Neuron (in vitro differentiated cells): Measurements from ENCODE around the gene NRXN3.

Source experiments
- H2AFZ ChIP-seq: one replicate; pipeline ENCODE4 v1.6.1; 2013; ENCODE audit warnings: low read depth, mild to moderate bottlenecking, inconsistent platforms, low read length, moderate library complexity
- H3K27me3 ChIP-seq: one replicate; pipeline ENCODE4 v1.6.1; 2013; ENCODE audit warnings: low read length; ENCODE audit not compliant: insufficient read depth
- H3K36me3 ChIP-seq: one replicate; pipeline ENCODE4 v1.6.1; 2013; ENCODE audit warnings: low read length; ENCODE audit not compliant: insufficient read depth
- H3K4me1 ChIP-seq: one replicate; pipeline ENCODE4 v1.6.1; 2013; ENCODE audit warnings: low read length; ENCODE audit not compliant: insufficient read depth
- H3K4me3 ChIP-seq: 2 replicates; pipeline ENCODE4 v1.5.1; 2013; ENCODE audit warnings: mild to moderate bottlenecking, low read length, moderate library complexity
- H3K9me3 ChIP-seq: one replicate; pipeline ENCODE4 v1.6.1; 2013; ENCODE audit warnings: low read length

NRXN3 gene

DNA sequence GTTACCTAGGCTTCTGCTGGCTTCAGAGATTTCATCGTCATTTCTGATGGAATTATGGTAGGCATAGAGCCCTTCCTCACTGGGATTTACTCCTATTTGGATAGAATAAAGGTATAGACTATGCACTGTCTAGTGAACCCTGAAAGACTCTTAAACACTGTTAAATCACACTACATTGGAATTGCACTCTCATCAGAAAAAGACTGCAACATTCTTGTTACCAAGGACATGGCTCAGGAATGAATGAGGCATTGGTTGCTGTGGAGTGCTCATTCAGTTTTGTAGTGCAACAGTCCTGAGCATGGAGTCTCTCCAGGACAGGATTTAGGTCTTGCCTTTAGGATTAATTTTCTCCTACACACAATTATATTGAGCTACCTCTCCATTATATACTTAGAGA, 483.0 kb downstream of the NRXN3 start:
- H2AFZ ChIP-seq = no peak overlapping the region
- peaks cover 11% of the 10 kb centered on the region for H3K4me1 ChIP-seq
- no peaks in the 10 kb centered on the region for H3K9me3 ChIP-seq
- peaks cover 4% of the 10 kb centered on the region for H3K27me3 ChIP-seq
- no peak overlapping the region for H3K4me3 ChIP-seq
- H3K36me3 ChIP-seq = no peaks in the 10 kb centered on the region

- Histone ChIP-seq H3K4me3 (no peak overlapping the region), H3K36me3 (no peaks in the 10 kb centered on the region), H3K27me3 (peaks cover 6% of the 10 kb centered on the region), H3K4me1 (peaks cover 11% of the 10 kb centered on the region), H2AFZ (no peak overlapping the region), H3K9me3 (no peaks in the 10 kb centered on the region)
Measured at GRCh38 chr14:78657451-78657850, 487.3 kb downstream of the NRXN3 start.

- Histone ChIP-seq H3K27me3 (peaks cover 3% of the 10 kb centered on the region), H3K4me1 (no peaks in the 10 kb centered on the region), H2AFZ (no peak overlapping the region), H3K4me3 (no peak overlapping the region), H3K36me3 (no peaks in the 10 kb centered on the region), H3K9me3 (no peaks in the 10 kb centered on the region)
Measured at GRCh38 chr14:78664841-78665240, 494.7 kb downstream of the NRXN3 start.

DNA sequence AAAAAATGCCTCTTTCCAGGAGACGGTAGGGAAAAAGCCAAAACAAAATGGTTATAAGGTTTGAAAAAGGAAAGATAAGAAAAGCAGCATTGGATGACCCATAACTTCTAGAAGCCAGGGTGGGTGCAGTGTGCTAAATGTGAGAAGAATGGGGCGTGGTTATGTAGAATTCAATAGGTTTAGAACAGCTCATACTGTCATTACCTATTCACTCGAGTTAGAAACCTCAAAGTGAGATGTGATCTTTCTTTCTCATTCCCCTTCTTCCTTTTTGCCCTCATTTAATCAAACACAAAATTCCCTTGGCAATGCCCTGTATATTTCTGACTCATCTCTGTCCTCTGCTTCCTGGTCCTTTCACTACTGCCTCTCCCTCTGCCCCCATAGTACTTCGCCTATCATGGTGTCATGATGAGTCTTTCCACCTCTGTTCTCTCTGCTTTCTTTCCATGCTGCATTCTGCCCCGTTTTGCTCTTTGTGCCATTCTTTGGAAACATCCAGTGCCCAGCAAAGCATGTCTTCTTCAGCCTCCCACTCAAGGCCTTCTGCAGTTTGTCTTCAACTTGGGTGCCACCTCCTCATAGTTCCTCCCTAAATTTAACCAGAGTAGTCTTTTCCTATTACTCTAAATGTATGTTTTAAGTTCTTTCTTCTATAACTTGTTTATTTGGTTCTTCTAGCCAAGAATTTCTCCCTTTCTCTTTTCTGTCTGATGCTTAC, 496.3 kb downstream of the NRXN3 start:
- Histone ChIP-seq H3K4me3 (no peak overlapping the region), H3K27me3 (no peaks in the 10 kb centered on the region), H3K36me3 (no peaks in the 10 kb centered on the region), H2AFZ (no peak overlapping the region), H3K4me1 (no peaks in the 10 kb centered on the region), H3K9me3 (no peaks in the 10 kb centered on the region)

DNA sequence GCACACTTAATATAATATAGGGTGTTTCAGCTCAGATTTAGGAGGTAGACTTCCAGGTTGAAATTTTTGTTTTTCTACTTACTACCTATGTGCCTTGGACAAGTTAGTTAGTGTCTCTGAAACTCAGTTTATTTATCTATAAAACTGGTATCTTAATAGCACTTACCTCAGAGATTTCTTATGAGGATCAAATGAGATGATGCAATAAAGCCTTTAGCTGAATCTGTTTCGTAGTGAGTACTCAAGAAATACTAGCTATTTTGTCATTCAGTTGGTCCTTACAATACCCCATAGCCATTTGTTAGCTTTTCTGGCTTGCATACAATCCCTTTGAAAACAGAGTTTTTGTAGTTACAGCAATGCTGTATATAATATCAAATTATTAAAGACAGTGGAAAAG, 497.0 kb downstream of the NRXN3 start:
- no peak overlapping the region for H3K4me3 ChIP-seq
- H3K4me1 ChIP-seq = no peaks in the 10 kb centered on the region
- H3K9me3 ChIP-seq = no peaks in the 10 kb centered on the region
- no peaks in the 10 kb centered on the region for H3K36me3 ChIP-seq
- H3K27me3 ChIP-seq = no peaks in the 10 kb centered on the region
- no peak overlapping the region for H2AFZ ChIP-seq

DNA sequence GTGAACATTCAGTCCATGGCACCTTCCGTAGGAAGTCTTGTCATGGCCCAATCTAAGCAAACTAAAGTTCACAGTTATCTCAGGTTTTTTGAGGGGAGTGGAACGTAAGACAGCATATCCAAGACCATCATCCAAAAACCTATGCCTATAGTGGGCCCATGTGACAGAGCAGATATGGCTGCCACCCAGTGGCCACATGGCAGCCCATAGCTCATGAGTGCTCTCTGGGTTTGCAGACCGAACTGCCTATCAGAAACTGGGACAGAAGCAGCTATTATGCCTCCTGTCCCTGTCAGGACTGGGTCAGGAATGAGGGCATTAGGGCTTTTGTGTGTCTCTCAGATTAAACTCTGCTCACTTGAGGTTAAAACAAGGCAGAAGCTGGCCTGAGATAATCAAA, 503.7 kb downstream of the NRXN3 start:
- no peaks in the 10 kb centered on the region for H3K27me3 ChIP-seq
- no peaks in the 10 kb centered on the region for H3K36me3 ChIP-seq
- no peaks in the 10 kb centered on the region for H3K9me3 ChIP-seq
- H3K4me3 ChIP-seq = no peak overlapping the region
- no peaks in the 10 kb centered on the region for H3K4me1 ChIP-seq
- no peak overlapping the region for H2AFZ ChIP-seq

GRCh38 chr14:78674820-78675219, 504.6 kb downstream of the NRXN3 start:
- Histone ChIP-seq H3K27me3 (no peaks in the 10 kb centered on the region), H2AFZ (no peak overlapping the region), H3K36me3 (no peaks in the 10 kb centered on the region), H3K9me3 (no peaks in the 10 kb centered on the region), H3K4me1 (no peaks in the 10 kb centered on the region), H3K4me3 (no peak overlapping the region)

DNA sequence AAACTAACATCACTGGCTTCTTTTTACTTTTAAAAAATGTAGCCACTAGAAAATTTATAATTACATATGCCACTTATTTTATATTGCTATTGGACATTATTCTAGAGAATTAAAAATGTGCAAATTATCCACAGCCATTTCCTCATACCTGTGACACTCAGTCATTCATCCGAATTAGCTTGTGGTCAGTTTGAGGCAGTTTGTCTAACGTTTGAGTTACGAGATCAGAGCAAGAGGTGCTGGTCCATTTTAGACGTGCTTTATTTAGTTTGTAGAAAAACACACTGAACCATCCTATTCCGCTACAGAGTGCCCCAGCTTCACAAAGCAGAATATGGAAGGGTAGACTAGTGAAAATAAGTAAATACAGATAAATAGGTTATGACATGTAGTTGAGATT, 513.0 kb downstream of the NRXN3 start:
- no peaks in the 10 kb centered on the region for H3K27me3 ChIP-seq
- no peak overlapping the region for H2AFZ ChIP-seq
- no peaks in the 10 kb centered on the region for H3K36me3 ChIP-seq
- H3K9me3 ChIP-seq = no peaks in the 10 kb centered on the region
- H3K4me3 ChIP-seq = no peak overlapping the region
- no peaks in the 10 kb centered on the region for H3K4me1 ChIP-seq

DNA sequence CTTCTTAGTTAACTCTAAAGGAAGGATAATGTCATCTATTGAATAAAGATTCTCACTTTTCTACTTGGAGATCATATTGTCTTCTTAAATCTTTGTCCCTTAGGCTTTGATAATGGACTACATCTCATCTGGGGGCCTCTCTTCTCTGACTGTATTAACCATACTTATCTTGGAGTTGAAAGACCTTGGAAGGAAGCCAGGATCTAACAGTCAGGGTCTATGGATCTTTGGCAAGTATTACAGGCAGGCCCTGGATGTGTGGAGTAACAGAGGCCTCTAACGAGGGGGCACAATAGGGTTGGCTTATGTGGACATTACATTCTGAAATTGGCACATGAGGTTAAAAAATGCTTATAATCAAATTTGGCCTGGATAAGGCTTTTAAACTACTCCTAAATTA, 513.8 kb downstream of the NRXN3 start:
- no peaks in the 10 kb centered on the region for H3K36me3 ChIP-seq
- H3K9me3 ChIP-seq = no peaks in the 10 kb centered on the region
- no peaks in the 10 kb centered on the region for H3K4me1 ChIP-seq
- H3K4me3 ChIP-seq = no peak overlapping the region
- H2AFZ ChIP-seq = no peak overlapping the region
- no peaks in the 10 kb centered on the region for H3K27me3 ChIP-seq

DNA sequence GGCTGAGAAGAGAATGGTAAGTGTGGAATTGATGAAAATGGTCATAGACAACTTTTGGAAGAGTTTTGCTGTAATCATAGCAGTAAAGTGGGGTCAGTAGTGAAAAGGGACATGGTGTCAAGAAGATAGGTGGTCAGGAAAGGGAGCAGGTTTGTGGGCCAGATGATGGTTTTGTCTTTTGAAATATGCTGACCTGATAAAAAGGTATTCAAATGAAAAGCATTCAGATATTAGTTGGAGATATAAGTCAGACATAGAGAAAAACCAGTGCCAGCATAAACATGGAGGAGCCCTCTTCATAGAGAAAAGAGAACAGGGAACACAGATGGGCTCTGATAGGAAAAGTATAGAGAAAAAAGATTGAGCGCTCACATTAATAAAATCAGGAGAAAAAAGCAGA, 518.3 kb downstream of the NRXN3 start:
- H3K4me1 ChIP-seq = no peaks in the 10 kb centered on the region
- no peak overlapping the region for H3K4me3 ChIP-seq
- no peaks in the 10 kb centered on the region for H3K9me3 ChIP-seq
- no peak overlapping the region for H2AFZ ChIP-seq
- peaks cover 4% of the 10 kb centered on the region for H3K27me3 ChIP-seq
- no peaks in the 10 kb centered on the region for H3K36me3 ChIP-seq

GRCh38 chr14:78690836-78691235, 520.7 kb downstream of the NRXN3 start:
- H3K9me3 ChIP-seq = no peaks in the 10 kb centered on the region
- no peak overlapping the region for H2AFZ ChIP-seq
- no peak overlapping the region for H3K4me3 ChIP-seq
- H3K36me3 ChIP-seq = no peaks in the 10 kb centered on the region
- peaks cover 4% of the 10 kb centered on the region for H3K27me3 ChIP-seq
- no peaks in the 10 kb centered on the region for H3K4me1 ChIP-seq

DNA sequence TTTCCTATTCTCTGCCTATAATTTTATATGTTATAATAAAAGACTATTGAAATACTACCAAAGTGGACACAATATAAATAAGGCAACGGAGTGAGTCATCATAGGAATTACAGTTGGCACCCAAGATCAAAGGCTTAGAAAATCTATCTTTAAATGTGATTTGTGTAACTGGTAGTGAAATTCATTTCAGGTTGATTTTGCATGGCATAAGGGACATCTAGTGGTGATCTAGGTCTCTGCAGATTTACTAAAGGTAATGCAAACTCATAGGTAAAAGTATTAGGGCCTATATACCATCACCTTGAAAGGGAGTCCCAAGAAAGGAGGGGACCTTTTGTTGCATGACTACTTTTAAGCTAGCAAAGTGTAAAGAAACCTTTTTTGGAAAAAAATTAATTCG, 527.2 kb downstream of the NRXN3 start:
- no peak overlapping the region for H3K4me3 ChIP-seq

DNA sequence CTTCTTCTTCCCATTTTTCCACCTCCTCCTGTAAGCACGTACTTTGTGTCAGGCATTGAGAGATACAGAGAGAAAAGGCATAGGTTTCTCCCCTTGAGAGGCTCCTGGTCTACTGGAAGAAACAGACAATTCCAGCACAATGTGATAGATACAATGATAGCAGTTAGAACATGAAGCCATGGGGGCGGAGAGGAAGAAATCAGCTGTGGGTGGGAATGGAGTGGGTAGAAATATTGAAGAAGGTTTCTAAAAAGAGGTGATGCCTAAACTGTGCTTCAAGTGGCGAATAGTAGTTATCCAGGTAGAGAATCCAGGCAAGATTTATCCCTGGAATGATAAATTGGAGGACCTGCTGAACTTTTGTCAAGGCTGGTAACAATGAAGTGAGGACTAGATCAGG, 528.8 kb downstream of the NRXN3 start:
- Histone ChIP-seq H3K9me3 (no peaks in the 10 kb centered on the region), H3K36me3 (no peaks in the 10 kb centered on the region), H3K27me3 (no peaks in the 10 kb centered on the region), H3K4me3 (no peak overlapping the region), H2AFZ (no peak overlapping the region), H3K4me1 (no peaks in the 10 kb centered on the region)

More for the DNA sequence above, 527.2 kb downstream of the NRXN3 start:
- Histone ChIP-seq H3K36me3 (no peaks in the 10 kb centered on the region), H2AFZ (no peak overlapping the region), H3K9me3 (no peaks in the 10 kb centered on the region), H3K4me1 (no peaks in the 10 kb centered on the region), H3K27me3 (no peaks in the 10 kb centered on the region)

- no peaks in the 10 kb centered on the region for H3K9me3 ChIP-seq
- H3K36me3 ChIP-seq = no peaks in the 10 kb centered on the region
- no peak overlapping the region for H2AFZ ChIP-seq
- H3K4me1 ChIP-seq = no peaks in the 10 kb centered on the region
- H3K4me3 ChIP-seq = no peak overlapping the region
- no peaks in the 10 kb centered on the region for H3K27me3 ChIP-seq
Measured at GRCh38 chr14:78700236-78700635, 530.1 kb downstream of the NRXN3 start.
